HuH-7.5 (cell line): Measurements from ENCODE around the gene PCYT1B.
"Not testable (repeated sequence)": the region's sequence is repeated elsewhere in the genome, so short reads cannot be mapped to it uniquely, and the experiment has no call there.

Experiments used
- DNase-seq: peaks from one replicate; pipeline ENCODE4 v3.0.0; 2011; ENCODE audit warnings: low spot score

PCYT1B gene

DNA sequence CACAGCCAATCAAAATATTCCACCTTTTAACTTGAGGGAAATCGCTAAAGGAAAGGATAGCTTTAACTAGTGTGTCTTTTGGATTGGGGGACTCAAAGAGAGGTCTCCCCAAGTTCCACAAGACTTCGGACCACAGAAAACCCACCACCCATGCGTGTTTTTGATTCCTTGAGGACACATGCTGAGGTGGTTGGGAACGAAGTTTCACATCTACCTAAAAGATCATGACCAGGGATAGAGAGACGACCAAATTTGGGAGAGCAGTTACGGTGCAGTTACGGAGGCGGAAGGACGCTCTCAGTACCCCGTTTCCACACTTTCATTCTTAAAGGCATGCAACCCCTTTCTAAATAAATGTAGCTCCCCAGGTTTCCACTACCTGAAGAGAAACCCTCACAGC, 1.1 kb downstream of the PCYT1B start:
- no peak for DNase-seq

DNA sequence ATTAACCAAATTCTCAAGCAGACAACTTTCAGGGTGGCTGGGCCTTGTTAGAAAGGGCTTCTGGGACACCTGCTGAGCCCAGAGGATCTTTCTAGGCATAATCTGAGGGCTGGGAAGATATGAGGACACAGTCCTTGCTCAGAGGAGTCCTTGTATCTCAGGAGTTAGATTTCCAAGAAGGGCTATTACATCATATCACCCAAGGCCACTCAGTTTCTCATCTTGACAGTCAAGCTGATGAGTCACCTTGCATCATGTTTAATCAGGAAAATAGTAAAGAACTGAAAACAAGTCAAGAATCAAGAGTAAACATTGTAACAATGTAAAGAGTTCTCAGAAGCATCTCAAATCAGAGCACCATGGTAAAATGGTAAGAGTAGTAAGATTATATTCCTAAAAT, 4.0 kb downstream of the PCYT1B start:
- DNase-seq = no peak

DNA sequence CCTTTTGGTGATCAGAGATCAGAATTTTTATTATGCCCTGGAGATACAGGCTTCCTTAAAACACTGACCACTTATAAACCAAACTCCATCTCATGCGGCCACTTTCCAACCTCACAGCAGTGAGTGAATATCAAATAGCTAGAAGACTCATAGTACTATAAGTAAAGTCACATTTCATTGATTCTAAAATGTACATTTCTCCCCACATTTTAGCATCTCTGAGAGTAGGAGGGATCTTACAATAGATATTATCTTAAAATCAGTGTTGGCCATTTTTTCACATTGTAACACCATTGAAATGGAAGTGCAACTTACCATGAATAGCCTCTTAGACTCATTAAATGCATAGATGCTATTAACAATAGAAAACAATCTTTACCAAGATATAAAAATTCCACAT, 17.4 kb downstream of the PCYT1B start:
- DNase-seq = no peak

DNA sequence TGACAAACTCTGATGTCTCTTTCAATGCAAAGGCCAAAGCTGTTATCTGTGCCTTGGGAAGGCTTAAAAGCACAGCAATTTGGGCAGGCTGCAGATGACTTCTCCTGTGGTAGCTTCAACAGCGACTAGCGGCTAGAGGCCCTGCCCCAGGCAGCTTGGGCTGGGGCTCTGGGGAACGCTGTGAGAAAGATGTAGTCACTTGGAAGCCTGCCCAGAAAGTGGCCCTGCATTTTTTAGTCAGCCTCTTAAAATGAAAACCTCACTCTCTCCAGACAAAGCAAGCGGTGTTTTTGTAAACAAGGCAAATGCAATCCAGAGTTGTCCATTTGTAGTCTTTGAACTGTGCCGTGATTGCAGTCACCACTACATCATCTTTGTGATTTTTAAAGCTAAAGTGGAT, 27.5 kb downstream of the PCYT1B start:
- DNase-seq = no peak

DNA sequence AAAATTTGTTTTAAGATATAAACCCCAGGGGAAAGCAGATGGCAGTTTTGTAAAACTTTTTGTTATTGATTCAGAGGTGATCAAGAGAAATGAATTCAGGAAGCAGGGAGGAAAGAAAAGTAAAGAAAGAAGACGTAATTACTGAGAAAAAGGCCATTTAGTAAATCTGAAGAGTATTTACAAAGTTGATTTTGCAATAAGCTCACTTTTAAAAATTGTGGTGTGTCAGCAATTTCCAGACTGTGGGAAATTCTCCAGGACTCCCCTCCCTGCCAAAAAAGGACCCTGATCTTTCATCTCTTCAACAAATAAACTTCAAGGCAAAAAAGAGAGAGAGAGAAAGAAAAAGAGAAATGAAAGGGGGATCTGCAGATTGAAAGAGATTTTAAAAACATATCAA, 36.6 kb downstream of the PCYT1B start:
- no peak for DNase-seq

DNA sequence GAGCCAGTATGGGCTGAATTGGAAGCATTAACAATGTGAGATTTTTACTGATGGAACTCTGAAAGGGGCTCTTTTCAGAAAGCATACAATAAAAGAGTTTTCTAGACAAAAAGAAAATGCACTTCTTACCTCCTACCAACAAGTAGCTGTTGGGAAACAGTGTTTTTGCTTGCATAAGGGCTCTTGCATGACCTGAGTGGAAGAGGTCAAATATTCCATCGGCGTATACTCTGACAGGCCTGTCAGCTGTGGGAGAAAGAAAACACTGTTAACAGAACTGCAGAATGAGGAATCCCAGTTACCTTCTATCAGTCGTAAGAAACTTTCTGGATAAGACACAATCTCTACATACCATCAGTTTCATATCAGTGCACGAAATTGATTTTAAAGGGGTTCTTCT, 39.5 kb downstream of the PCYT1B start:
- DNase-seq = no peak

DNA sequence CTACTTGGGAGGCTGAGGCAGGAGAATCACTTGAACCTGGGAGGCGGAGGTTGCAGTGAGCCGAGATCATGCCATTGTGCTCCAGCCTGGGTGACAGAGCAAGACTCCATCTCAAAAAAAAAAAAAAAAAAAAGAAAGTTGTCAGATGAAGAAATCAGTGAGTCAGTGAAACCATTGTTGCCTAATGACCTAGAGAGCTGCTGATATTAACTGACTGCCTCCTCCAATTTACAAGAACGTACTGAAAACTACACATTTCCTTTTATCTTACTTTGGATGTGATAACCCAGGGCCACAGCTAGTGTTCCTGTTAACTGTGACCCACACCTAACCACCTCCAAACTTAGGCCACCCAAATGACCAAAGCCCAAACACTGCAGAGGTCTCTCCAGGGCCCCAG, 41.2 kb downstream of the PCYT1B start:
- not testable (repeated sequence) for DNase-seq

DNA sequence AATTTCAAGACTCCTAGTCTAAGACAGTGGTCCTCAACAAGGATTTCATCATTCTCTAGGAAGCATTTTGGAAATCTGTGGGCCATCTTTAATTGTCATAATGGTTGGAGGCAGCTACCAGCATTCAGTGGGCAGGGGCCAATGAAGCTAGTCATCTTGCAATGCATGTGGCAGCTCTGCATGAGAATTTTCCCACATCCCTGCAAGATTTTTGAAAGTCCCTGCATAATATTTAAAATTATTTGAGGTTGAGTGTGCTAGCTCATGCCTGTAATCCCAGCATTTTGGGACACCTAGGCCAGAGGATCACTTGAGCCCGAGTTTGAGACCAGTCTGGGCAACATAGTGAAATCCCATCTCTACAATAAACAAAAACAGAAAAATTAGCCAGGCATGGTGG, 44.0 kb downstream of the PCYT1B start:
- DNase-seq = no peak

DNA sequence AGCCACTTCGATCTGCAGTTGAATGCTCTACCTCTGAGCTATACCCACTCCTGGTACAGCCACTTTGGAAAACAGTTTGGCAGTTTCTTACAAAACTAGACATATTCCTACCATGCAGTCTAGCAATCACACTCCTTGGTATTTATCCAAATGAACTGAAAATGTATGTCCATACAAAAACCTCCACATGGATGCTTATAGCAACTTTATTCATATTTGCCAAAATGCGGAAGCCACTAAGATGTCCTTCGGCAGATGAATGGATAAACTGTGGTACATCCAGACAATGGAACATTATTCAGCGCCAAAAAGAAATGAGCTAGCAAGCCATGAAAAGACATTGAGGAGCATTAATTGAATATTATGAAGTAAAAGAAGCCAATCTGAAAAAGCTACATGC, 45.3 kb downstream of the PCYT1B start:
- DNase-seq = no peak

DNA sequence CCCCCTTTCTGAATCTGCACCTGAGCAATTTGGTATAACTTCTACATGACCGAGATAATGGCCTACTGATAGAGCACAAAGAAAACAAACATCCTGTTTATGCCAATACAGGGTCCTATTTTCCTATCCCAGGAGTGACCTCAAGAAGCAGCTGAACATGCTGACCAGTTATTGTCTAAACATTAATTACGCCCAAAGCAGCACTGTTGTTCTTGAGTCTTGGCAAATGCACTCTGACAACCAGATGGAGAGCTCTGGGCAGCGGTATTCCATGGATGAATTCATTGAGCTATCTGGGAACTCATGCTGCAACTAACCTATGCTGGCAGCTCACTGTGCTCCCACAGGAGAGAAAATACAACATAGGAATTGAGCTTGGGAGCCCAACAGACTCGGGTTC, 52.6 kb downstream of the PCYT1B start:
- no peak for DNase-seq

DNA sequence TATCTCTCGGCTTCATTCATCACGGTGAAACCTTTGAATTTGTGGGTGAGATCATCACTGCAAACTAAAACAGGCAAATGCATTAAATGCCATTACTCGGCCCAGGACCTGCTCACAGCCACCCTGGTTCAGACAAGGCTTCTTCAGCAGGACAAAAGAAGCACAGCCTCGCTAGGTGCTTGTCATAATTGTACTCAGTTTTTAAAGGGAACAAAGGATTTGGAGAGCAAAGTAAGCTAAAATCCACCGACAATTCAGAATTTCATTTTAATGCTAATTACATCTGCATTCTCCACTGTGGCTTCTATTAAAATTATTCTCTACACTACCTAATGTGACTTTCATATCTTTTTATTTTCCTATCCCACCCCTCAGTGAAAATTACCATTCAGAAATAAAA, 57.0 kb downstream of the PCYT1B start:
- DNase-seq = no peak

DNA sequence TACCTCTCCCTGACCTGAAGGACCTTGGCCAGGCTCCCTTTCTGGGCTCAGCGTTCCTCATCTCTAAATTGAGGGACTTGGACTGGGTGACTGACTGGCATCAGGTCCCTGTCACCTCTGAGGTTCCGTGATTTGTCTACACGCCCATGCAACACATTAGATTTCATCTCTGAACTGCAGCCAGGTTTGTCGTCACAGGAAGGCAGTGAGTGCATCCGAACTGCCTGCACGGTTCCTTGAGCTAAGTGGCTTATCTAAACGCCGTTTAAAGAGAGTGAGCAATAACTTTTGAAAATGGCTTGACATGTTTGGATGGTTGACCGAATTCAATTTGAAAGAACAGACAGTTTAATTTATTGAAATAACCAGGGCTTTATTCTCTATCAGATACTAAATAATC, 70.1 kb downstream of the PCYT1B start:
- no peak for DNase-seq

DNA sequence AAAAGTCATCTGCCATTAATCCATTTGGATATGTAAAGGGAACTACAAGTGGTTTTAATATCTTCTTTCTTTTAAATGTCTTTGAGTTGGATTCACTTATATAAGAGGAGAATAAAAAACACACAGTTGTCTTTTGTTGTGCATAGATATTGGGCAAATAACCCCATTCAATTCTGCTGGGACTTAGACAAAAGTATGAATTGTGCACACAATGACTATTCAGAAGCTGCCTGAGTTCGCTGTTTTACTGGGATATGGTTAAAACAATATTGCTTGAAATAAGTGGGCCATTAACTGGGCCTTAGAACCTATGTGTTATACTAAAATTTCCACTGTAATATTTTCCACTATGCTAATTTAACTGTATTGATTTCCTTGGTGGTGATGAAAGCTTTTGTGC, 71.7 kb downstream of the PCYT1B start:
- DNase-seq = no peak

DNA sequence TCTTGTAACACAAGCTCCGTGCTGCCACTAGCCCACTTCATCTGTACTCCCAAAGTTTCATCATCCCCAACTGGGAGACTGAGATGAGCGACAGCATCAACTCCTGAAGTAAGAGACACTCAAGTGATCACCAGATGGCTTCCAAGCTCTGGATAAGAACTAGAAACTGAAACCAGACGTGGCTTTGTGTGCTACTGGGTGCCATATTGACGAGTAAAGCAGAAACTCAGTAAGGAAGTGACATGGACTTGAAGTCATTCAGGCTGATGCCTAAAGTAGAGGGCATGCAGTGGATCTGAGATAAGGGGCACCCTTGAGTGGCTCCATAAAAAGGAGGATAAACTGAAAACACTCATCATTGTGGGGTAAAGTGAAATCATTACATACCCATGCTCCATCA, 72.4 kb downstream of the PCYT1B start:
- DNase-seq = no peak

DNA sequence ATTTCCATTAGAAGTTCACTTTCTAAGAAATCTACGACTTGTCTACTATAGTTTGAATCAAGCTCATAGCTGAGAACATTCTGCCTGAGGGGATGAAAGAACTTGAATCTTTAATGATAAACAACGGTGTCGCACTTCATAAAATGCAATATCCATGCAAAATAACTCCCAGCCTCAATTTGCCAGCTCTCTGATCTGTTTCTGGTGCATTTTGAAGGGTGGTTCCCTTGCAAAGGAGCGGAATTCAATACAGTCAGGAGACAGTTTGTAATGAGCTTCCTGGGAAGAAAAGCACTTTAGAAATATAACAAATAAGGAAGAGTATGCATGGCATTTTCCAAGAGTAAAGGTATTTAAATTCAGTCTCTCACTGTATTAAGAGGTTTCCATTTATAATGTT, 80.0 kb downstream of the PCYT1B start:
- no peak for DNase-seq

DNA sequence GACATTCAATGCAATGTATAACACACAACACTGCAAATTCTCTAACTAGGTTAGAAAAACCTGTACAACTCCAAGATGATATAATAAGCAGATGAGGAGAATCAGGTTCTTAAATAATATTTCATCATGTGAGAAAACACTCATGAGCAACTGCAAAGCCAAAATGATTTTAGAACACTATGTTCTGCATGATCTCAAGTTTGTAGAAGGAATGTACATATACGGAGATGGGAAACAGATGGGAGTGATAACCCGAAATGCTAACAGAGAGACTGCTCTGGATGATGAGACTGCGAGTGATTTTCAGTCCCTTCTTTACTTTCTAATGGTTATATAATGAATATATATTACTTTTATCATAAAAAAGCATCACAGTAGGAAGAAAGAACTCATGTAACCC, 80.9 kb downstream of the PCYT1B start:
- DNase-seq = no peak

DNA sequence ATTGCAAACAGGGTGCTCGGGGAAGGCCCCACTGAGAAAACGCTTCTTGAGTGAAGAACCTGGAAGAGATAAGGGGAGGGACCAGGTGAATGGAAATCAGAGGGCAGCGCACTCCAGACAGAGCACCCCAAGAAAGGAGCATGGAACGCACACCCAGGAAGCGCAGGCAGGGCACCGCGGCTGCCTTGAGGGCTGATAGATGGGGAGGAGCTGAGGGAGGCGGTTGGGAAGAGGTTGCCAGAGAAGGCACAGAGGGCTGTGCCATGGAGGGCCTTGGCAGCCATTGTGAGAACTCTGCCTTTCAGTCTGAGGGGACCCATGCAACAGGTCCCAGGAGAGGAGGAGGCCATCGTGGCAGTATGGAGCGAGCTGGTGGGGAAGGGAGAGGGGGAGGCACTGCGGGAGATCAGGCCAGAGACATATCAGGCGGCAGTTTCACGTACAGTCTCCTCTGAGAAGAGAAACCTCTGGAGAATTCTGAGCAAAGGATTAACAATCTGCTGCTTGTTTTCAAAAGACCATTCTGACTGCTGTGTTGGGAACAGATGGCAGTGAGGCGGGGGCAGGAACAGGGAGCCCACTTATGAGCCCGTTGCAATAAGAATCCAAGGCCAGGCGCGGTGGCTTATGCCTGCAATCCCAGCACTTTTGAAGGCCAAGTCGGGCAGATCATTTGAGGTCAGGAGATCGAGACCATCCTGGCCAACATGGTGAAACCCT, 83.7 kb downstream of the PCYT1B start:
- no peak for DNase-seq

DNA sequence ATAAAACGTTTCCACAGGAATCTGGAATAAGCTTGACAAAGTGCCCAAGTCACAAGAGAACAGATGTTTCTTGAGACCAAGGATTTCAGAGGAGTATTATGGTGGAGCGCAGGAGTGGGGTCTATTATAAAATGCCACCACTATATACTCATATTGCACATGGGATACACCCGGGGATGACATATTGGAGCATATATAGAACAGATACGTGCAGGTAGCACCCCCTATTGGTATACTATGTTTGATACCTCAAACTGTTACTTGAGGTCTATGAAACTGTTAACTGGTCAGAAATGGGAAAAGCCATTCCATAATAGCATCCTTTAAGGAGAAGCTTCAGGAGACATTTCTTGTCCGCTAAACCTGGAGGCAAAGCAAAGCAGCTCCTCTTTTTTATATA, 86.0 kb downstream of the PCYT1B start:
- DNase-seq = peak; percentile 9

DNA sequence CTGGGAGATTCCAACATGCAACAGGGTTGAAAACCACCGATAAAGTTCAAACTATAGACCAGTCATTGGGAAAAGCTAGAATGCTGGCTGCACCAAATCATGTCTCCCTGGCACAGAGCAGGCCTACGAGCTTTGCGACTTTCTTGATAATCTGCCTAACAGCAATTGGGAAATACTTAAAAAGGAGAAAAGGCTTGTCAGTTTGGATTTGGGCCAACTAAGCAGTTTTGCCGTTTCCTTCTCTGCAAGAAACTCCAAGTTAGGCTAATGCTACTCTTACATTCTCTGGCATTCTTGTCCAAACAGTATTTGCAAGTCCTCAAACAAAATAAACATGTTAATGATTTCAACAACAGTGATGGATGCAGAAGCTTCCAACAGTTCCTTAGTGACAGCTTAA, 94.1 kb downstream of the PCYT1B start:
- no peak for DNase-seq

DNA sequence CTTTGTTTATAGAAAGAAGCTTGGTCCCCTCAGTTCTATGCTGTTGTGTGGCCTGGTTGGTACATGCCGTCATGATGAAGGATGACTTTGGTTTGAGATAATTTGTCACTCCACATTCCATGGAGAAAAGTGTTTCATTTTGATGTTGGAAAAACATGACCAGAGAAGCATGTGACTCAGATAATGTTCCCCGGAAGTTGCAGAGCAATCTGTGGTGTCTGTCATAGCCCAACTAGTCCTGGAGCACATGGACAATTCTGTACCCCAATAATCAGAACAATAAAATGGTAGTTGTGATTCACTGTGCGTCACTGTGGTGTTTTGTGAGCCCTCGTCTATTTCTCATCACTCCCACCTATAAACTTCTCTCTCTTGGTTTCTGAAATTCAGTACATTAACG, 97.0 kb downstream of the PCYT1B start:
- DNase-seq = no peak

DNA sequence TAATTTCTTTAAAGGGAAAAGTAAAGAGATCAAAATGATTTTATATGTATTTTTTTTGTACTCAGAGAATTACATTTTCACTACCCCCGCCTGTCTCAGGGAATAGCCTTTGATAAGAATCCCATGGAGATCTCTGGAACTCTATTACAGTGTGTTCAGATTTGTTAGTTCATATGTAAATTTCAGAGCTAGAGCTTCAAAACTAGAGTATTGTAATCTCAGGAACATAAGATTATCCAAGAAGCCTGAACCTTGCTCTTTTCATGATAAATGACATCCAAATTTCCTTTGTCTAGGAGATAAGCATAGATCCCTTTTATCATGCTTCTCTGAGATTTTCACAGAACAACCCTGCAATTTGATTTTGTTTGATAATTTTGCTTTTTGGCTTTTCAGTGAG, 99.2 kb downstream of the PCYT1B start:
- no peak for DNase-seq

DNA sequence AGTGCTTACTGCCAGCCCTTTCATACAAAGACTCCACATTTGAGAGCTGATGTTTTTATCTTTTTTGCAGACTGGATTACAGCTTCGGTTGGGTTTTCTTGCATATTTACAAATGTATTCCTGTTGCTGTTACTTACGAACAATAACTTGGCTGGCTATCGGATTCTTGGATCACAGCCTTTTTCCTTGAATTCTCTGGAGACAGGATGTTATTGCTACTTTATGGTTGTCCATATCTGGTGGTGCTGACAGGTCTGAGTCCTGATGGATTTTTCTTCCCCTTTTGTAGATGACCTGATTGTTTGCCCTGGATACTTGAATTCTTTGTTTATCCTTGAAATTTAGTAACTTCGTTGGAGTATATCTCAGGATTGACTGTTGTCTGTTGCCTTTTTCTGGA, 104.4 kb downstream of the PCYT1B start:
- no peak for DNase-seq

DNA sequence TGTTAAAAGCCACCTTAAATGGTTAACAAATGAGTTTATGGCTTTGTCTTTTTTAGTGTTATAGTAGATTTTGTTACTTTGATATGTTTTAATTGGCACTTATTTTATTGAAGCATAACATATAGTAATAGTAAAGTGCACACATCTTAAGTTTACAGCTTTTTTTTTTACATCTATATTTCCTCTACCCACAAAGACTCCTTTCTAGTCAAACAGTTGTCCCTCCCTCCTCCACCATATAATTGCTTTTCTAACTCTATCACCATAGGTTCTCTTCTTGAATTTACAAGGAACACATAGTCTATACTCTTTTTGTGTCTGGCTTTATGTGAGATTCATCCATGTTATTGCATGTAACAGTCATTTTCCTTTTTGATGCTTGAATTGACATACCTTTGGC, 110.6 kb downstream of the PCYT1B start:
- DNase-seq = no peak

DNA sequence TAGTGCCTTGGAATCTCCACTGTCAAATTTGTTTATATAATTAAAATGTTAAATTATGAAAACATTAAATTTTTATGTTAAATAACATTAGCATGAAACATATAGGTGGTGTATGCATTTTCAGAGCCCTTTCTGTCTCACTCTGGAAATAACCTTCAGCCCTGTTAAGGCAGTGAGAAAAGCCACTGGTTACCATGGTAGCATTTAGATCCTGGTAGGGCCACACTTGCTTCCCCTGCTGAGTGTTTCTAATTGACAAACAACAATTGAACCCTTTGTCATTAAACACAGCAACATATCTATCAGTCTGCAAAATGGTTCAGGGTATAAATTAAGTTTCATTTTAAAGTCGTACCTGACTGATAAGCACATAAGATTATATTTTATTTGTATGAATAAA, 118.5 kb downstream of the PCYT1B start:
- no peak for DNase-seq

DNA sequence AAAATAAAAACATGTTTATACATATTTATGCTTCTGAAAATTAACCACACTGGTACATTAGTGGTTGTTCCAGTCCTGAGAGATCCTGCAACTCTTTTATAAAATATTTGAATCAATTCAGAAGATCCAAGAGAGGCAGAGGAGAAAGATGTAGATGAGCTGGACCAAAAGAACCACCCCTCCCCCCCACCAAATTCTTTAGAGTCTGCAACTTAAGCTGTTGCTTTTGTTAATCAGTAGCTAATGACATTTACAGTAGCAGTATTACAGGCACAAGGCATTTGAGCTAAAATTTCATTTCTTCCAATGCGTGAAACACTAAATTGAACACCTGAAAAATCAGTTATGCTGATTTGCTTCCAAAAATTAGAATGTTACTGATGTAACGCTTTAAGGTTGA, 120.5 kb downstream of the PCYT1B start:
- DNase-seq = no peak
